OCI-M2 (cell line): Measurements from ENCODE around the gene TK1.
"Not testable (repeated sequence)": the region's sequence is repeated elsewhere in the genome, so short reads cannot be mapped to it uniquely, and the experiment has no call there.

Source experiments
- DNase-seq: peaks from one replicate; lab custom pipeline; 2025; ENCODE audit not compliant: unreplicated experiment; lab: John Stamatoyannopoulos, UW

TK1 gene

GRCh38 chr17:78186692-78187595 is at the start of gene TK1, which contains the start of gene AFMID:
Gene TK1, minus strand, starts transcription at chr17:78187052. Its CDS starts 58 bp downstream, at chr17:78186994.
Gene AFMID, plus strand, starts transcription at chr17:78187362. Its CDS starts 9 bp downstream, at chr17:78187371.
- DNase-seq: peak; percentile 61

GRCh38 chr17:78235885-78236284 is 49.0 kb upstream of the TK1 start:
- no peak for DNase-seq

- DNase-seq: not testable (repeated sequence)
Measured at GRCh38 chr17:78235022-78235421, 48.2 kb upstream of the TK1 start.

- DNase-seq: no peak
Measured at GRCh38 chr17:78234261-78234865, 47.5 kb upstream of the TK1 start.

GRCh38 chr17:78233678-78234077 is 46.8 kb upstream of the TK1 start:
- DNase-seq: no peak

GRCh38 chr17:78232859-78233173 is 46.0 kb upstream of the TK1 start:
- DNase-seq: no peak

- DNase-seq: no peak
Measured at GRCh38 chr17:78231991-78232858, 45.4 kb upstream of the TK1 start.

- DNase-seq: no peak
Measured at GRCh38 chr17:78230996-78231935, 44.4 kb upstream of the TK1 start, which contains the start of gene TMEM235. Gene TMEM235, plus strand, starts transcription at chr17:78231631. Its CDS starts 393 bp downstream, at chr17:78232024.

- no peak for DNase-seq
Measured at GRCh38 chr17:78230252-78230962, 43.6 kb upstream of the TK1 start.

GRCh38 chr17:78228176-78228575 is 41.3 kb upstream of the TK1 start:
- DNase-seq: no peak

- DNase-seq: no peak
Measured at GRCh38 chr17:78227455-78227916, 40.6 kb upstream of the TK1 start.

GRCh38 chr17:78226759-78227454 is 40.1 kb upstream of the TK1 start:
- DNase-seq: no peak

GRCh38 chr17:78226055-78226758 is 39.4 kb upstream of the TK1 start:
- no peak for DNase-seq

GRCh38 chr17:78225088-78225865 is 38.4 kb upstream of the TK1 start:
- DNase-seq: no peak

GRCh38 chr17:78224231-78225087 is 37.6 kb upstream of the TK1 start:
- no peak for DNase-seq

- DNase-seq: no peak
Measured at GRCh38 chr17:78223765-78224164, 36.9 kb upstream of the TK1 start.

- DNase-seq: no peak
Measured at GRCh38 chr17:78223061-78223460, 36.2 kb upstream of the TK1 start.
